OCI-LY7 (cell line): Measurements from ENCODE around the gene PTPN12. TPM values are rescaled to one million over a fixed set of nuclear protein-coding genes. Genes with fewer than 3 reads are reported as not detected.

Experiments used
- BruUV-seq: library from RNA; stranded (reverse); fragments of 400-500 nt; replicated peaks from 2 replicates; lab custom pipeline; 2021; lab: Mats Ljungman, UMichigan
- CTCF ChIA-PET: fragments of 300-600 bp; sonication (Branson Sonifier 250); formaldehyde crosslinking; loops from one replicate; lab custom pipeline; 2022; ENCODE audit warnings: antibody characterized with exemption; ENCODE audit not compliant: unreplicated experiment; lab: Charles Lee
- POLR2A ChIA-PET: fragments of 300-600 bp; sonication (Branson Sonifier 250); formaldehyde crosslinking; loops from one replicate; lab custom pipeline; 2022; ENCODE audit warnings: antibody characterized with exemption; lab: Charles Lee
- DNase-seq: peaks from one replicate; pipeline ENCODE4 v3.0.0-alpha.2; 2015; ENCODE audit warnings: low spot score
- H2AFZ ChIP-seq: fragments of 200-600 bp; sonication (generic), shearing (Covaris generic); 2 replicates; pipeline ENCODE4 v1.6.1; 2014; ENCODE audit warnings: mild to moderate bottlenecking, antibody characterized with exemption, low read length, moderate library complexity
- H3K27ac ChIP-seq: fragments of 200-600 bp; sonication (generic); 2 replicates; pipeline ENCODE4 v1.5.1; 2014; ENCODE audit warnings: mixed run types, low read depth, mild to moderate bottlenecking, moderate library complexity, low read length, inconsistent platforms; ENCODE audit not compliant: poor library complexity, severe bottlenecking
- H3K36me3 ChIP-seq: fragments of 200-600 bp; sonication (generic); 2 replicates; pipeline ENCODE4 v1.6.1; 2014; ENCODE audit warnings: mild to moderate bottlenecking, antibody characterized with exemption, low read length, moderate library complexity, mixed read lengths; ENCODE audit not compliant: insufficient read depth
- H3K4me1 ChIP-seq: fragments of 200-600 bp; sonication (generic); 2 replicates; pipeline ENCODE4 v1.5.1; 2014; ENCODE audit warnings: mild to moderate bottlenecking, low read length; ENCODE audit not compliant: insufficient read depth, poor library complexity, severe bottlenecking
- H3K4me2 ChIP-seq: fragments of 200-600 bp; sonication (generic); 2 replicates; pipeline ENCODE4 v1.6.1; 2014; ENCODE audit warnings: mild to moderate bottlenecking, low read length
- H3K4me3 ChIP-seq: fragments of 200-600 bp; sonication (generic); 2 replicates; pipeline ENCODE4 v1.5.1; 2014; ENCODE audit warnings: mild to moderate bottlenecking, low read depth, low read length; ENCODE audit not compliant: poor library complexity, severe bottlenecking
- H3K79me2 ChIP-seq: fragments of 200-600 bp; sonication (generic); 2 replicates; pipeline ENCODE4 v1.6.1; 2016; ENCODE audit warnings: low read depth, mild to moderate bottlenecking, low read length, moderate library complexity, mixed read lengths; ENCODE audit not compliant: insufficient read depth
- H3K9me2 ChIP-seq: fragments of 200-600 bp; sonication (generic); 2 replicates; pipeline ENCODE4 v1.6.1; 2016; ENCODE audit warnings: mild to moderate bottlenecking, low read length, mixed read lengths; ENCODE audit not compliant: insufficient read depth
- H3K9me3 ChIP-seq: fragments of 200-600 bp; sonication (generic); 2 replicates; pipeline ENCODE4 v1.6.1; 2014; ENCODE audit warnings: mild to moderate bottlenecking, mixed run types, low read length, mixed read lengths
- H4K20me1 ChIP-seq: fragments of 200-600 bp; sonication (generic); 2 replicates; pipeline ENCODE4 v1.6.1; 2014; ENCODE audit warnings: mild to moderate bottlenecking, antibody characterized with exemption, low read length, moderate library complexity, mixed read lengths; ENCODE audit not compliant: insufficient read depth
- EZH2phosphoT487 ChIP-seq: fragments of 200-600 bp; sonication (generic); IDR thresholded peaks from 2 replicates; pipeline ENCODE4 v1.6.1; 2018; ENCODE audit warnings: low read depth, borderline replicate concordance, mild to moderate bottlenecking, mixed run types, antibody characterized with exemption, low read length, moderate library complexity, mixed read lengths
- intact Hi-C: fragments of 100-400 bp; cut with micrococcal nuclease; formaldehyde crosslinking; loops from one replicate; pipeline ENCODE4 v1.10.0; 2022; ENCODE audit not compliant: unreplicated experiment
- total RNA-seq, 2 experiments: library from RNA; depleted of rRNA in 1 of 2; stranded (reverse); fragments of >200 nt in 1 of 2; shearing (Covaris generic) in 1 of 2; gene quantifications; 2 replicates each; pipeline ENCODE4 v1.2.3, GENCODE V29; 2014 to 2022
- TF ChIP-seq, protein P1 (sequence below): fragments of 200-600 bp; sonication (generic); conservative IDR thresholded peaks from 2 replicates; pipeline ENCODE4 v1.5.1; 2014; ENCODE audit warnings: mild to moderate bottlenecking, antibody characterized with exemption, low read length, moderate library complexity, mixed read lengths

Gene PTPN12
- total RNA-seq, 2 experiments from 2014 or later: 2.7 to 19.1 TPM

DNA sequence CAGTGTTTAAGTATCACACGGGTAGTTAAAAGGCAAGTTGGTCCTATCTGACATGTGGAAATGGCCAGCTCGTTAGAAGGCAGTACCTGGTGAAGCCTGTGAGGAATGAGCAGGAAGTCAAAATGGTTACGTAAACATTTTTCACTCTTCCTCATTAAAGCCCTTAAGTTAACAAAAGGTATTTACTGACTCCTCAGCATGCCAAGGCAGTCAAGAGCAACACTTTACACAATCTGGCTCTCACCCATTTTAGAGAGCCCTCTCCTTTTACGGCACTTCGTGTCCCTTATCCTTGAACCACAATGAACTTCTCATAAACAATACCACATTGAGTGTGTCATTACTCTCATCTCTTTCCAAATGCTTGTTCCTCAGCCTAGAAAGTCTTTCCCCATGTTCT is 148.1 kb downstream of the PTPN12 start:
- ChIA-PET CTCF (no interaction called here), POLR2A (interaction anchor here (1.0 kb wide), 2 partner anchors 10 to 13 kb away, joined by 4 to 5 read pairs; no protein-coding TSS in a partner anchor)
- BruUV-seq: no TSS peak
- no peak overlapping the region for H3K4me3 ChIP-seq
- no peak overlapping the region for H3K4me2 ChIP-seq
- no peak overlapping the region for H3K27ac ChIP-seq
- peaks cover 20% of the 10 kb centered on the region for H3K79me2 ChIP-seq
- H2AFZ ChIP-seq: no peak overlapping the region
- DNase-seq: no peak
- no peaks in the 10 kb centered on the region for H3K9me3 ChIP-seq
- peaks cover 6% of the 10 kb centered on the region for H3K4me1 ChIP-seq
- H3K9me2 ChIP-seq: no peaks in the 10 kb centered on the region
- H4K20me1 ChIP-seq: 0 out of 2 replicates have a peak, but pooled peaks cover 5% of the 10 kb centered on the region
- H3K36me3 ChIP-seq: peaks cover 66% of the 10 kb centered on the region
- intact Hi-C loops: no loop called here
- no peak for TF ChIP-seq EZH2phosphoT487
- TF ChIP-seq, protein P1, sequence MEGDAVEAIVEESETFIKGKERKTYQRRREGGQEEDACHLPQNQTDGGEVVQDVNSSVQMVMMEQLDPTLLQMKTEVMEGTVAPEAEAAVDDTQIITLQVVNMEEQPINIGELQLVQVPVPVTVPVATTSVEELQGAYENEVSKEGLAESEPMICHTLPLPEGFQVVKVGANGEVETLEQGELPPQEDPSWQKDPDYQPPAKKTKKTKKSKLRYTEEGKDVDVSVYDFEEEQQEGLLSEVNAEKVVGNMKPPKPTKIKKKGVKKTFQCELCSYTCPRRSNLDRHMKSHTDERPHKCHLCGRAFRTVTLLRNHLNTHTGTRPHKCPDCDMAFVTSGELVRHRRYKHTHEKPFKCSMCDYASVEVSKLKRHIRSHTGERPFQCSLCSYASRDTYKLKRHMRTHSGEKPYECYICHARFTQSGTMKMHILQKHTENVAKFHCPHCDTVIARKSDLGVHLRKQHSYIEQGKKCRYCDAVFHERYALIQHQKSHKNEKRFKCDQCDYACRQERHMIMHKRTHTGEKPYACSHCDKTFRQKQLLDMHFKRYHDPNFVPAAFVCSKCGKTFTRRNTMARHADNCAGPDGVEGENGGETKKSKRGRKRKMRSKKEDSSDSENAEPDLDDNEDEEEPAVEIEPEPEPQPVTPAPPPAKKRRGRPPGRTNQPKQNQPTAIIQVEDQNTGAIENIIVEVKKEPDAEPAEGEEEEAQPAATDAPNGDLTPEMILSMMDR: no peak

DNA sequence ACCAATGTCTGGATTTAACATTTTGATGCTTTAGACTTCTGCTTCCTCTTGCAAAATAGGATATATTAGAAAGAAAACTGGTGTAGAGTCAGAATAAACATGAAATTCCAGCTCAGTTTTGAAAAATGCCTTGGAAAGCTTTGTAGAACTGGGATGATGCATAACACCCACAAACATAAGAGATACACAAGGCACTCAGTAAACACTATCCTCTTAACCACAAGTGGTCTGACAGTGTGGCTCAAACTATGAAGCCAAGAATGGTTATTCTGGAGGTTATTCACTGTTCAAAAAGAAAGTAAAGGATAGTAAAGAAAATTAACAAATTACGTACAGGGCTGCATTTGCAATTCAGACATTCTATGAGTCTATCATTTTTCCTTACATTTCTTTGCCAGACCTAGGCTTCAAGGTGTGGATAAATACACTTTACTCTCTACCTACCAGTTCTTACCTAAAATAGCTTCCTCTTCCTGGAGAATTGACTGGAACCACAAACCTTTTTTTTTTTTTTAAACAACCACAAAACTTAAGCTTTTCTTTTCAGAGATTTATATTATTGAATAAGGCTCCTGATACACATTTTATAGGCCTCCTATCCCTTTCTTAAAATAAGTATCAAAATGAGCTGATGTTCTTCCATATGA is 150.1 kb downstream of the PTPN12 start:
- H3K79me2 ChIP-seq: peaks cover 20% of the 10 kb centered on the region
- no peaks in the 10 kb centered on the region for H3K9me2 ChIP-seq
- intact Hi-C loops: no loop called here
- no peak for DNase-seq
- POLR2A ChIA-PET: interaction anchor here (0.5 to 2.3 kb wide), 10 partner anchors 9 to 616 kb away, joined by 3 to 10 read pairs (median 4); partner anchors contain the start of gene RSBN1L
- no peak overlapping the region for H3K4me3 ChIP-seq
- CTCF ChIA-PET: interaction anchor here (2.7 kb wide), 1 partner anchor 15 kb away, joined by 7 read pairs; no protein-coding TSS in a partner anchor
- H3K4me2 ChIP-seq: no peak overlapping the region
- H3K9me3 ChIP-seq: no peaks in the 10 kb centered on the region
- TF ChIP-seq, protein P1: no peak
- no peak for TF ChIP-seq EZH2phosphoT487
- H3K4me1 ChIP-seq: peaks cover 6% of the 10 kb centered on the region
- H3K27ac ChIP-seq: no peak overlapping the region
- no TSS peak for BruUV-seq
- H2AFZ ChIP-seq: no peak overlapping the region
- H4K20me1 ChIP-seq: 0 out of 2 replicates have a peak, but pooled peaks cover 5% of the 10 kb centered on the region
- peaks cover 61% of the 10 kb centered on the region for H3K36me3 ChIP-seq

DNA sequence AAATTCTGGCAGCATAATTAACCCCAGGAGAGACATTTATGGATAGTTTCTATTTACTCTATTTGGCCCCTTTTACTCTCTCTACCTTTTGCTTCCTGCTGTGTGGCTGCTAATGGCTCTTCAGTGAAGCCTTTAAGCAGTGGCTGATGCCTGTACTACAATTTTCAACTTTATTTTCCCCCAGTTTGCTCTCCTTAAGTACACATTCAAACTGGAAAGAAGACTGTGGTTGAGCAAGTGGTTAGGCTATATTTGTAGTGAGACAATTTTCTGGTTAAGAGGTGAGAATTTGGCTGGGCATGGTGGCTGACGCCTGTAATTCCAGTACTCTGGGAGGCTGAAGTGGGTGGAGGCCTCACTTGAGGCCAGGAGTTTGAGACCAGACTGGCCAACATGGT is 150.7 kb downstream of the PTPN12 start:
- Histone ChIP-seq H3K27ac (no peak overlapping the region), H2AFZ (no peak overlapping the region), H3K36me3 (peaks cover 56% of the 10 kb centered on the region), H3K9me3 (no peaks in the 10 kb centered on the region), H3K4me2 (no peak overlapping the region), H4K20me1 (0 out of 2 replicates have a peak, but pooled peaks cover 5% of the 10 kb centered on the region), H3K9me2 (no peaks in the 10 kb centered on the region), H3K4me3 (no peak overlapping the region), H3K79me2 (peaks cover 20% of the 10 kb centered on the region), H3K4me1 (peaks cover 6% of the 10 kb centered on the region)
- ChIA-PET POLR2A (interaction anchor here (0.5 to 2.3 kb wide), 10 partner anchors 8 to 615 kb away, joined by 3 to 10 read pairs (median 4); partner anchors contain the start of gene RSBN1L), CTCF (interaction anchor here (2.7 kb wide), 1 partner anchor 15 kb away, joined by 7 read pairs; no protein-coding TSS in a partner anchor)
- no TSS peak for BruUV-seq
- intact Hi-C loops: no loop called here
- TF ChIP-seq, protein P1: no peak
- no peak for TF ChIP-seq EZH2phosphoT487
- DNase-seq: no peak
